ENCODE data around the gene CACTIN.

DNA sequence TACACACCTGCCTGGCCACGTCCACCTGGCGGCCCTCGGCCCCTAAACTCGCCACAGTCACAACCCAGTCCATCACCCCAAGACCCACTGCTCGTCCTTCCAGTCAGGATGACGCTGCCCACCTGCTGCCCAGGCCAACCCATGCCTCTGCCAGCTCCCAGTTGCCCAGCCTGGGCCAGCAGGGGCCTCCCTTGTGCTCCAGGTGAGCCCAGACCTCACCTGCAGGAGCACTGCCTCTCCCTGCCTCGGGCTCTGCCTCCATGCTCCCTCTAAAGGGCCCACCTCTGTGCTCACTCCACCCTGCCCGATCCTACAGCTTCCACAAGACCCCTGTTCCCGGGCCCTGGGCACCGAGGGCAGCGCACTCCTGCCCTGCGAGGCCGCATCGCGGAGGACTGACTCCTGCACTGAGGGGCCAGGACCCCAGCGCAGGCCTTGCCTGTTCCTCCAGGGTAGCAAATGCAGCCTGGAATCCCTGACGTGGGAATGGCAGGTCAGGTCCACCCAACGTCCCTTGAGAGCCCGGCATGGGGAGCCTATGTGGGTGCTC is 8.0 kb upstream of the CACTIN start:
- TF ChIP-seq, protein P1, sequence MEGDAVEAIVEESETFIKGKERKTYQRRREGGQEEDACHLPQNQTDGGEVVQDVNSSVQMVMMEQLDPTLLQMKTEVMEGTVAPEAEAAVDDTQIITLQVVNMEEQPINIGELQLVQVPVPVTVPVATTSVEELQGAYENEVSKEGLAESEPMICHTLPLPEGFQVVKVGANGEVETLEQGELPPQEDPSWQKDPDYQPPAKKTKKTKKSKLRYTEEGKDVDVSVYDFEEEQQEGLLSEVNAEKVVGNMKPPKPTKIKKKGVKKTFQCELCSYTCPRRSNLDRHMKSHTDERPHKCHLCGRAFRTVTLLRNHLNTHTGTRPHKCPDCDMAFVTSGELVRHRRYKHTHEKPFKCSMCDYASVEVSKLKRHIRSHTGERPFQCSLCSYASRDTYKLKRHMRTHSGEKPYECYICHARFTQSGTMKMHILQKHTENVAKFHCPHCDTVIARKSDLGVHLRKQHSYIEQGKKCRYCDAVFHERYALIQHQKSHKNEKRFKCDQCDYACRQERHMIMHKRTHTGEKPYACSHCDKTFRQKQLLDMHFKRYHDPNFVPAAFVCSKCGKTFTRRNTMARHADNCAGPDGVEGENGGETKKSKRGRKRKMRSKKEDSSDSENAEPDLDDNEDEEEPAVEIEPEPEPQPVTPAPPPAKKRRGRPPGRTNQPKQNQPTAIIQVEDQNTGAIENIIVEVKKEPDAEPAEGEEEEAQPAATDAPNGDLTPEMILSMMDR (IDR thresholded peaks at IDR 0.05) = no peak
- TF ChIP-seq EP300 (IDR thresholded peaks at IDR 0.05) (no peak), POLR2A (IDR thresholded peaks at IDR 0.05) (no peak)
